Measurements from ENCODE around the gene FSTL5.

The FSTL5 gene

GRCh38 chr4:161952382-161952781 lies 211.4 kb downstream of the FSTL5 start:
- intact Hi-C loops (cut with DNase I), result no loop called here
- DNase-seq, result no peak

GRCh38 chr4:161949946-161950725 lies 213.7 kb downstream of the FSTL5 start:
- intact Hi-C loops (cut with DNase I), result no loop called here
- DNase-seq, result no peak

- intact Hi-C loops (cut with DNase I), result no loop called here
- no peak for DNase-seq
Observed at GRCh38 chr4:161948026-161948770, 215.6 kb downstream of the FSTL5 start.

GRCh38 chr4:161937596-161937995 lies 226.2 kb downstream of the FSTL5 start:
- intact Hi-C loops (cut with DNase I), result no loop called here
- no peak for DNase-seq

GRCh38 chr4:161936625-161937550 lies 226.9 kb downstream of the FSTL5 start:
- intact Hi-C loops (cut with DNase I), result no loop called here
- no peak for DNase-seq

- intact Hi-C loops (cut with DNase I), result no loop called here
- DNase-seq, result no peak
Observed at GRCh38 chr4:161931089-161931488, 232.7 kb downstream of the FSTL5 start.

GRCh38 chr4:161929956-161930355 lies 233.8 kb downstream of the FSTL5 start:
- intact Hi-C loops (cut with DNase I), result no loop called here

GRCh38 chr4:161926033-161926828 lies 237.6 kb downstream of the FSTL5 start:
- intact Hi-C loops (cut with DNase I), result no loop called here
- DNase-seq, result peak in 1 of 42 donors; percentile 8

More at GRCh38 chr4:161929956-161930355, 233.8 kb downstream of the FSTL5 start:
- DNase-seq, result peak in 3 of 42 donors; percentile 22 to 47 (median 24)

GRCh38 chr4:161920304-161921052 lies 243.3 kb downstream of the FSTL5 start:
- intact Hi-C loops (cut with DNase I), result no loop called here
- DNase-seq, result no peak

GRCh38 chr4:161919442-161920220 lies 244.2 kb downstream of the FSTL5 start:
- no peak for DNase-seq
- intact Hi-C loops (cut with DNase I), result no loop called here

- intact Hi-C loops (cut with DNase I), result no loop called here
- DNase-seq, result no peak
Observed at GRCh38 chr4:161916035-161916434, 247.8 kb downstream of the FSTL5 start.

- intact Hi-C loops (cut with DNase I), result no loop called here
- no peak for DNase-seq
Observed at GRCh38 chr4:161907590-161907955, 256.2 kb downstream of the FSTL5 start.

- intact Hi-C loops (cut with DNase I), result no loop called here
- DNase-seq, result no peak
Observed at GRCh38 chr4:161906836-161907589, 256.8 kb downstream of the FSTL5 start.

GRCh38 chr4:161900110-161900509 lies 263.7 kb downstream of the FSTL5 start:
- no peak for DNase-seq
- intact Hi-C loops (cut with DNase I), result no loop called here

- intact Hi-C loops (cut with DNase I), result no loop called here
- no peak for DNase-seq
Observed at GRCh38 chr4:161894493-161895167, 269.2 kb downstream of the FSTL5 start.

- DNase-seq, result no peak
- intact Hi-C loops (cut with DNase I), result no loop called here
Observed at GRCh38 chr4:161894014-161894413, 269.8 kb downstream of the FSTL5 start.
